CD14-positive monocyte (primary cell): Measurements from ENCODE around the gene FAU. TPM values are rescaled to one million over a fixed set of nuclear protein-coding genes. Genes with fewer than 3 reads are reported as not detected.
A peak's percentile ranks its signal among the peaks of the same experiment; 100 is the strongest.

Source experiments
- DNase-seq, 3 donors: peaks; one replicate each; pipeline ENCODE4 v3.0.0-alpha.2; 2011 to 2022
- H2AFZ ChIP-seq: 2 replicates; pipeline ENCODE4 v1.6.0; 2012; ENCODE audit warnings: mild to moderate bottlenecking, low read depth, low read length, inconsistent platforms; ENCODE audit not compliant: insufficient read depth, poor library complexity, severe bottlenecking
- H3K27ac ChIP-seq, 2 donors: 1 replicate in 1 of 2; 2 replicates in 1 of 2; pipeline ENCODE4 v1.5.1; 2012 to 2013; ENCODE audit warnings: low read length in 2 of 2, control low read depth in 1 of 2, inconsistent platforms in 1 of 2, low read depth in 1 of 2, mild to moderate bottlenecking in 1 of 2
- H3K27me3 ChIP-seq, 2 donors: one replicate each; pipeline versions ENCODE4 v1.6.0 to v1.6.1; 2011 to 2013; ENCODE audit warnings: low read length in 2 of 2; ENCODE audit not compliant: control insufficient read depth in 2 of 2, insufficient read depth in 2 of 2
- H3K36me3 ChIP-seq, 2 donors: replicated peaks in 1 of 2; 1 replicate in 1 of 2; 2 replicates in 1 of 2; pipeline versions ENCODE4 v1.5.1 to v1.6.1; 2012 to 2013; ENCODE audit warnings: low read length in 2 of 2, control low read depth in 1 of 2, inconsistent platforms in 1 of 2, mild to moderate bottlenecking in 1 of 2; ENCODE audit not compliant: insufficient read depth in 2 of 2, control insufficient read depth in 1 of 2
- H3K4me1 ChIP-seq, 2 donors: 1 replicate in 1 of 2; 2 replicates in 1 of 2; pipeline versions ENCODE4 v1.5.1 to v1.6.1; 2012 to 2013; ENCODE audit warnings: low read length in 2 of 2, control low read depth in 1 of 2, inconsistent platforms in 1 of 2, mild to moderate bottlenecking in 1 of 2, moderate library complexity in 1 of 2; ENCODE audit not compliant: insufficient read depth in 2 of 2, control insufficient read depth in 1 of 2
- H3K4me2 ChIP-seq: replicated peaks from 2 replicates; pipeline ENCODE3; 2012; ENCODE audit warnings: low read length, moderate library complexity, mild to moderate bottlenecking; ENCODE audit not compliant: poor library complexity, severe bottlenecking; ENCODE audit errors: extremely low read depth
- H3K4me3 ChIP-seq, 3 experiments: fragments of 200-600 bp in 1 of 3; sonication (generic) in 1 of 3; replicated peaks in 1 of 3; 1 replicate in 2 of 3; 2 replicates in 1 of 3; pipeline ENCODE4 v1.5.1; 2011 to 2013; ENCODE audit warnings: low read length in 3 of 3, mild to moderate bottlenecking in 3 of 3, control low read depth in 2 of 3, low read depth in 2 of 3, inconsistent platforms in 1 of 3, moderate library complexity in 1 of 3
- H3K79me2 ChIP-seq: 2 replicates; pipeline ENCODE4 v1.6.0; 2012; ENCODE audit warnings: mild to moderate bottlenecking, control low read depth, inconsistent platforms, low read length, moderate library complexity; ENCODE audit not compliant: insufficient read depth
- H3K9ac ChIP-seq: 2 replicates; pipeline ENCODE4 v1.6.0; 2017; ENCODE audit warnings: low read length, mild to moderate bottlenecking; ENCODE audit not compliant: insufficient read depth, poor library complexity, severe bottlenecking
- H3K9me3 ChIP-seq, 2 donors: replicated peaks in 1 of 2; 1 replicate in 1 of 2; 2 replicates in 1 of 2; pipeline versions ENCODE4 v1.5.1 to v1.6.1; 2012 to 2013; ENCODE audit warnings: low read length in 2 of 2, control low read depth in 1 of 2; ENCODE audit not compliant: control insufficient read depth in 1 of 2, insufficient read depth in 1 of 2
- H4K20me1 ChIP-seq: 2 replicates; pipeline ENCODE4 v1.6.0; 2012; ENCODE audit warnings: mild to moderate bottlenecking, low read length, control low read depth, moderate library complexity; ENCODE audit not compliant: insufficient read depth
- H3K27ac Mint-ChIP-seq, 7 donors: one replicate each; pipeline ENCODE4 v1.8.0; 2020; ENCODE audit warnings: mild to moderate bottlenecking in 7 of 7, mixed read lengths in 7 of 7, moderate library complexity in 6 of 7, inconsistent platforms in 2 of 7
- H3K27me3 Mint-ChIP-seq, 3 donors: one replicate each; pipeline ENCODE4 v1.8.0; 2021 to 2022; ENCODE audit warnings: low read depth in 3 of 3, mild to moderate bottlenecking in 3 of 3, mixed read lengths in 3 of 3, moderate library complexity in 3 of 3, inconsistent platforms in 1 of 3
- H3K36me3 Mint-ChIP-seq, 2 donors: one replicate each; pipeline ENCODE4 v1.8.0; 2020; ENCODE audit warnings: mixed read lengths in 2 of 2, inconsistent platforms in 1 of 2, mild to moderate bottlenecking in 1 of 2
- H3K4me1 Mint-ChIP-seq: one replicate; pipeline ENCODE4 v1.8.0; 2020; ENCODE audit warnings: mild to moderate bottlenecking, mixed read lengths
- H3K4me3 Mint-ChIP-seq, 2 donors: one replicate each; pipeline ENCODE4 v1.8.0; 2020; ENCODE audit warnings: mild to moderate bottlenecking in 2 of 2, mixed read lengths in 2 of 2, moderate library complexity in 1 of 2
- H3K9me3 Mint-ChIP-seq, 7 donors: one replicate each; pipeline ENCODE4 v1.8.0; 2020 to 2022; ENCODE audit warnings: mixed read lengths in 7 of 7, mild to moderate bottlenecking in 6 of 7, moderate library complexity in 6 of 7, inconsistent platforms in 2 of 7
- WGBS: methylation state at CpG from one replicate; pipeline ENCODE4 v1.1.5; 2013; ENCODE audit warnings: missing lambda C conversion rate; ENCODE audit not compliant: insufficient coverage; 5-methylcytosine and 5-hydroxymethylcytosine counted together
- intact Hi-C, 2 donors: fragments of 100-400 bp; cut with micrococcal nuclease; formaldehyde crosslinking; loops; one replicate each; pipeline versions ENCODE4 v1.15.0 to v1.15.1; 2023
- polyA plus RNA-seq, 3 donors: library from polyadenylated mRNA; depleted of rRNA in 1 of 3; unstranded in 2 of 3; stranded (reverse) in 1 of 3; fragments of 300-500 nt in 2 of 3; fragments of >200 nt in 1 of 3; fragmentation: Illumina TruSeq in 2 of 3; gene quantifications; 1 replicate in 2 of 3; 2 replicates in 1 of 3; pipeline ENCODE4 v1.2.3, GENCODE V29; 2012 to 2021
- TF ChIP-seq, protein P1 (sequence below): fragments of 200-600 bp; IDR thresholded peaks from one replicate; pipeline ENCODE4 v1.8.0; 2022; ENCODE audit warnings: antibody characterized with exemption, mild to moderate bottlenecking

FAU gene
- polyA plus RNA-seq, 3 donors: 668 to 818 (median 799) TPM

DNA sequence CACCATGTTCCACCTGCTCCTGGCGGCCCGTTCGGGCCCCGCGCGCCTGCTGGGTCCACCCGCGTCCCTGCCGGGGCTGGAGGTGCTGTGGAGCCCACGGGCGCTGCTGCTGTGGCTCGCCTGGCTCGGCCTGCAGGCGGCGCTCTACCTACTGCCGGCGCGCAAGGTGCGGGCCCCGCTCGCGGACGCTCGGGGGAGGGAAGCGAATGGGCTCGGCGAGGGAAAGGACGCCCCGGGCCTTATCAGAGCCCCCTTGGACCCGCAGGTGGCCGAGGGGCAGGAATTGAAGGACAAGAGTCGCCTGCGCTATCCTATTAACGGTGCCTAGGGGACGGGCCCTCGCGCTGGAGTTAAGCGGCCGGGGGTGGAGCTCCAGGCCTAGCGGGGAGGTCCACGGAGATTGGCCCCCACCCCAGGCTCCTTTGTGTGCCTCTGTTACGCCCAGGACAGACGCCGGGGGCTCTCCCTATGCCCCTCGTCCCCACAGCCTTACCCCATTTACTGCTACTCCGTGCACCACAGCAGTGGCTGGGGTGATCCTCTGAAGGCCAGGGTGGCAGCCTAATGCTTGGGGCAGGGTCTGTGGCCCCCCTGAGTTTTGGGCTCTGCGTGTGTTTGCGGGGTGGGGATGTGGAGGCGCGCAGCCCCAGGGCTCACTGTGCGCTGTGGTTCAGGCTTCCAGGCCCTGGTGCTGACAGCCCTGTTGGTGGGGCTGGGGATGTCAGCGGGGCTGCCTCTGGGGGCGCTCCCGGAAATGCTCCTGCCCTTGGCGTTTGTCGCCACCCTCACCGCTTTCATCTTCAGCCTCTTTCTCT lies 9.2 kb downstream of the FAU start:
- Histone ChIP-seq H3K4me2 (peak overlapping the region; percentile 95), H3K79me2 (peaks cover 16% of the 10 kb centered on the region), H3K9me3 (no peaks in the 10 kb centered on the region), H3K4me1 (peaks cover 38 to 50% of the 10 kb centered on the region in 2 donors), H3K36me3 (peaks cover 16 to 21% of the 10 kb centered on the region in 2 donors), H3K9ac (peak overlapping the region; percentile 54), H2AFZ (peak overlapping the region; percentile 70), H3K4me3 (peak overlapping the region; percentile 31 to 81 (median 40)), H4K20me1 (peaks cover 31% of the 10 kb centered on the region), H3K27ac (no peak overlapping the region), H3K27me3 (peaks cover 0 to 15% of the 10 kb centered on the region in 2 donors)
- TF ChIP-seq, protein P1, sequence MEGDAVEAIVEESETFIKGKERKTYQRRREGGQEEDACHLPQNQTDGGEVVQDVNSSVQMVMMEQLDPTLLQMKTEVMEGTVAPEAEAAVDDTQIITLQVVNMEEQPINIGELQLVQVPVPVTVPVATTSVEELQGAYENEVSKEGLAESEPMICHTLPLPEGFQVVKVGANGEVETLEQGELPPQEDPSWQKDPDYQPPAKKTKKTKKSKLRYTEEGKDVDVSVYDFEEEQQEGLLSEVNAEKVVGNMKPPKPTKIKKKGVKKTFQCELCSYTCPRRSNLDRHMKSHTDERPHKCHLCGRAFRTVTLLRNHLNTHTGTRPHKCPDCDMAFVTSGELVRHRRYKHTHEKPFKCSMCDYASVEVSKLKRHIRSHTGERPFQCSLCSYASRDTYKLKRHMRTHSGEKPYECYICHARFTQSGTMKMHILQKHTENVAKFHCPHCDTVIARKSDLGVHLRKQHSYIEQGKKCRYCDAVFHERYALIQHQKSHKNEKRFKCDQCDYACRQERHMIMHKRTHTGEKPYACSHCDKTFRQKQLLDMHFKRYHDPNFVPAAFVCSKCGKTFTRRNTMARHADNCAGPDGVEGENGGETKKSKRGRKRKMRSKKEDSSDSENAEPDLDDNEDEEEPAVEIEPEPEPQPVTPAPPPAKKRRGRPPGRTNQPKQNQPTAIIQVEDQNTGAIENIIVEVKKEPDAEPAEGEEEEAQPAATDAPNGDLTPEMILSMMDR: peak; percentile 98
- peak in 2 of 3 donors; percentile 52 to 56 for DNase-seq
- H3K27me3 Mint-ChIP-seq: peaks cover 13 to 22% (median 15%) of the 10 kb centered on the region in 3 donors
- peak overlapping the region; percentile 76 to 80 for H3K4me3 Mint-ChIP-seq
- peaks cover 43% of the 10 kb centered on the region for H3K4me1 Mint-ChIP-seq
- peaks cover 0 to 6% (median 0%) of the 10 kb centered on the region in 7 donors for H3K9me3 Mint-ChIP-seq
- intact Hi-C loops: loop anchor here in 1 of 2 donors (5.0 kb wide), 2 partner anchors 70 to 100 kb away; partner anchors contain the start of genes ARL2 and CAPN1
- peaks cover 20 to 26% of the 10 kb centered on the region in 2 donors for H3K36me3 Mint-ChIP-seq
- 0% methylated on average over 43 of the region's 57 CpGs for WGBS
- H3K27ac Mint-ChIP-seq: no peak overlapping the region

DNA sequence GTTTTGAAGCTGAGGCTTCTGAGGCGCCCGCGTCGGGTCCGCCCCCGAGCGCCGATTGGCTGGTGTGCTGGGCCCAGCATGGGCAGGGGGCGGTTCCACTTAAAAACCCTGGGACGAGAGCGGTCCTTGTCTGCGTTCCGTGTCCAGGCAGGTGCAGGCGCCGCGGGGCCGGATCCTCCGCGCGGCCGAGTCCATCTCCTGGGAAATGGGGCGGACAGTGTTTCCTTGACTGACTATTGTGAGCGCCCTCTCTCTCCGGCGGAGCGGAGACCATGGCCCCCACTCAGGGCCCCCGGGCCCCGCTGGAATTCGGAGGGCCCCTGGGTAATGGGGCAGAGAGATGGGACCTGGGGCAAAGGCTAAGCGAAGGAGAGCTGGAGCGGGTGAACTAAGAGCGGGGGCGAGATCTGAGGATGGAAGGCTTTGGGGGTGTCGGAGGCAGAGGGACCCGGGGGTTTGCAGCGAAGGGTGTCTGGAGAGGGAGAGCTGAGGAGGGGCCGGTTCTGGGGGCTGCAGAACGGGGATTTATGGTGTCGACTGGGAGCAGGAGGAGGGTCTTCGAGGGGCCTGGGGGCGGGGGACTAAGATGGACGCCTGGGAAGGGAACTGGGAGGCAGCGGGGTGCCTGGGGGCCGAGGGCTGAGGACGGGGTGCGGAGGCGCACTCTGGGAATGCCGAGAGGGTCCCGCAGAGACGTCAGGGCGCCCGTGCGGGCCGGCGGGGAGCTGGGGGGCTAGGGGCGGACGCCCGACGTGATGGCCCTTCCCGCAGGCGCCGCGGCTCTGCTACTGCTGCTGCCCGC lies 10.0 kb downstream of the FAU start, which contains the start of gene TM7SF2:
TM7SF2 (plus strand) TSS at position 129 of the 802 bp plus-strand sequence; CDS start at position 273, 144 bp downstream.
- Mint-ChIP-seq H3K4me3 (peak within 1 kb of the TSS; percentile 80 to 91), H3K36me3 (peaks cover 25 to 32% of the 10 kb centered on the region in 2 donors), H3K9me3 (peaks cover 0 to 6% (median 0%) of the 10 kb centered on the region in 7 donors), H3K27me3 (peaks cover 13 to 22% (median 15%) of the 10 kb centered on the region in 3 donors), H3K27ac (peak within 1 kb of the TSS in 6 of 7 donors; percentile 19 to 82 (median 71)), H3K4me1 (peaks cover 43% of the 10 kb centered on the region)
- peak; percentile 84 to 90 (median 86) for DNase-seq
- Histone ChIP-seq H3K27me3 (peaks cover 0 to 15% of the 10 kb centered on the region in 2 donors), H3K4me2 (peak within 1 kb of the TSS; percentile 95), H3K9me3 (no peaks in the 10 kb centered on the region), H2AFZ (peak within 1 kb of the TSS; percentile 70), H3K4me1 (peaks cover 36 to 44% of the 10 kb centered on the region in 2 donors), H3K4me3 (peak within 1 kb of the TSS; percentile 31 to 81 (median 40)), H3K79me2 (peaks cover 12% of the 10 kb centered on the region), H4K20me1 (peaks cover 31% of the 10 kb centered on the region), H3K36me3 (peaks cover 21 to 29% of the 10 kb centered on the region in 2 donors), H3K27ac (peak within 1 kb of the TSS in 1 of 2 donors; percentile 12), H3K9ac (peak within 1 kb of the TSS; percentile 54)
- under 1% methylated on average over 58 of the region's 64 CpGs for WGBS
- intact Hi-C loops: loop anchor here in 1 of 2 donors (5.0 kb wide), 2 partner anchors 70 to 100 kb away; partner anchors contain the start of genes ARL2 and CAPN1
- TF ChIP-seq, protein P1: no peak
